Gastroesophageal sphincter (tissue), 3 donors: ENCODE results near the gene SMAGP.

Experiments used
- POLR2A ChIP-seq, 2 donors: fragments of 450-650 bp; IDR thresholded peaks; one replicate each; pipeline ENCODE4 v1.6.1; 2017; ENCODE audit warnings: antibody characterized with exemption in 2 of 2, mild to moderate bottlenecking in 2 of 2, moderate library complexity in 1 of 2
- TF ChIP-seq, protein P1 (sequence below), 4 experiments: fragments of 200-600 bp in 2 of 4; fragments of 450-650 bp in 2 of 4; sonication (generic) in 1 of 4; IDR thresholded peaks; one replicate each; pipeline ENCODE4 v1.5.1; 2017 to 2019; ENCODE audit warnings: antibody characterized with exemption in 4 of 4, mild to moderate bottlenecking in 2 of 4, moderate library complexity in 2 of 4

DNA sequence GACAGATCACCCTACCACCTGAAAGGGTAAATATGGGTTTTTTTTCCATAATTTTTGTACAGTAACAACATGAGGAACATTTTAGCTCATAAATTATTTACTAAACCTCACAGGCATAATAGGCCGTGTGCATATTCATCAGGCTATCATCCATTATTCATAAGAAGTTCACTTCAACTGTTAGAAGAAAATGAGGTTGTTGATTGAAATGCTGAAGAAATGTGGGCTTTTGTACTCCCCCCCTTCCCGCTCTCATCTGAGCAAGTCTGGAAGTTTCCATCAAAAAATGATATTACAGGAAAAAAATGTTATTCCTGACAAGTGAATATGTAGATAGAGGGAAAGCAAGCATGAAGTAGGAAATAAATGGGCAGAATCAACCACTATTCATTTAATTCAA, 44.4 kb downstream of the SMAGP start:
- TF ChIP-seq, protein P1, sequence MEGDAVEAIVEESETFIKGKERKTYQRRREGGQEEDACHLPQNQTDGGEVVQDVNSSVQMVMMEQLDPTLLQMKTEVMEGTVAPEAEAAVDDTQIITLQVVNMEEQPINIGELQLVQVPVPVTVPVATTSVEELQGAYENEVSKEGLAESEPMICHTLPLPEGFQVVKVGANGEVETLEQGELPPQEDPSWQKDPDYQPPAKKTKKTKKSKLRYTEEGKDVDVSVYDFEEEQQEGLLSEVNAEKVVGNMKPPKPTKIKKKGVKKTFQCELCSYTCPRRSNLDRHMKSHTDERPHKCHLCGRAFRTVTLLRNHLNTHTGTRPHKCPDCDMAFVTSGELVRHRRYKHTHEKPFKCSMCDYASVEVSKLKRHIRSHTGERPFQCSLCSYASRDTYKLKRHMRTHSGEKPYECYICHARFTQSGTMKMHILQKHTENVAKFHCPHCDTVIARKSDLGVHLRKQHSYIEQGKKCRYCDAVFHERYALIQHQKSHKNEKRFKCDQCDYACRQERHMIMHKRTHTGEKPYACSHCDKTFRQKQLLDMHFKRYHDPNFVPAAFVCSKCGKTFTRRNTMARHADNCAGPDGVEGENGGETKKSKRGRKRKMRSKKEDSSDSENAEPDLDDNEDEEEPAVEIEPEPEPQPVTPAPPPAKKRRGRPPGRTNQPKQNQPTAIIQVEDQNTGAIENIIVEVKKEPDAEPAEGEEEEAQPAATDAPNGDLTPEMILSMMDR (IDR thresholded peaks at IDR 0.05) = no peak
- TF ChIP-seq POLR2A (IDR thresholded peaks at IDR 0.05) = no peak
